Activated CD8-positive, alpha-beta memory T cell treated with anti-CD3 and anti-CD28 coated beads, Interleukin-2, amount 10 ng/mL, durations not matched to agents 7 days and 5 days (primary cell): ENCODE measurements around the gene SCAMP1. TPM values are rescaled to one million over a fixed set of nuclear protein-coding genes. Genes with fewer than 3 reads are reported as not detected.

Experiments
- ATAC-seq: fragments of 150-1000 bp; cut with Tn5 transposase; one replicate; pipeline ENCODE4 v1.10.0; 2021; ENCODE audit warnings: moderate library complexity
- CTCF ChIA-PET: fragments of 350-600 bp; sonication (Branson Sonifier 250); formaldehyde crosslinking; loops from one replicate; lab custom pipeline; 2021; ENCODE audit warnings: antibody characterized with exemption; lab: Charles Lee
- DNase-seq: peaks from one replicate; pipeline ENCODE4 v3.0.0-alpha.2; 2020
- H3K27ac Mint-ChIP-seq: one replicate; pipeline ENCODE4 v1.8.0; 2021; ENCODE audit warnings: mild to moderate bottlenecking, mixed read lengths
- H3K27me3 Mint-ChIP-seq: one replicate; pipeline ENCODE4 v1.8.0; 2021; ENCODE audit warnings: mixed read lengths
- H3K36me3 Mint-ChIP-seq: one replicate; pipeline ENCODE4 v1.8.0; 2021; ENCODE audit warnings: mild to moderate bottlenecking, mixed read lengths
- H3K4me1 Mint-ChIP-seq: one replicate; pipeline ENCODE4 v1.8.0; 2021; ENCODE audit warnings: mixed read lengths
- H3K4me3 Mint-ChIP-seq: one replicate; pipeline ENCODE4 v1.8.0; 2021; ENCODE audit warnings: mild to moderate bottlenecking, moderate library complexity, mixed read lengths
- H3K9me3 Mint-ChIP-seq: one replicate; pipeline ENCODE4 v1.8.0; 2022; ENCODE audit warnings: low read depth, mixed read lengths
- total RNA-seq, 2 experiments: library from RNA; stranded (reverse); gene quantifications; one replicate each; pipeline ENCODE4 v1.2.3, GENCODE V29; 2021

Gene SCAMP1
- total RNA-seq, 2 experiments from 2014 or later: 15.1 to 17.4 TPM

DNA sequence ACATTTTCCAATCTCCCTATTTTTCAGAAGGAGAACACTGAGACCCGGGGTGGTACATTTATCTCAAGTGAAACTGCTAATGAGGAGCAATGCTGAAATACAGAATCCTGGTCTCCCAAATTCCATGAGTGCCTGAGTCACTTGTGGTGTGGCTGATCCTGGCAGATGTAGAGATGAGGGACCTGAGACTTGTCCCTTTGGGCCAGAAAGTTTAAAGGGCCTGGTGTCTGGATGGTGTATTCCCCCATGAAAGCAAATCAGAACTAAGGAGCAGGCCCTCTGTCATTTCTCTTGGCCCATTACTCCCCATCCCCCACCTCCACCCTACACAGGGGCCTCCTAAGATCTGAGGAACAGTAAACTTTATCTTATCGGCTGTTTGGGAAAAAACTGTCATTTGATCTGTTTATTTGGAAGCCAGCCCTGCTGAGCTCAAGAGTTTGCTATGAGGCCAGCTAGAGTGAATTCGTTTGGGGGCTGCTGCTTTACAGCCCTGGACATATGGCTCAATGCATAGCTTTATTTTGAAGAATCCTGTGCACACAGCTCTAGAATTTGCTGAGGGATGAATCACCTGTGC, 147.9 kb downstream of the SCAMP1 start:
- H3K27ac Mint-ChIP-seq: no peak overlapping the region
- H3K4me3 Mint-ChIP-seq: no peak overlapping the region
- CTCF ChIA-PET: interaction anchor here (1.6 kb wide), 1 partner anchor 14 kb away, joined by 3 read pairs; no protein-coding TSS in a partner anchor
- no peaks in the 10 kb centered on the region for H3K9me3 Mint-ChIP-seq
- H3K4me1 Mint-ChIP-seq: peaks cover 14% of the 10 kb centered on the region
- no peaks in the 10 kb centered on the region for H3K36me3 Mint-ChIP-seq
- no peak for ATAC-seq
- DNase-seq: no peak
- peaks cover 68% of the 10 kb centered on the region for H3K27me3 Mint-ChIP-seq

DNA sequence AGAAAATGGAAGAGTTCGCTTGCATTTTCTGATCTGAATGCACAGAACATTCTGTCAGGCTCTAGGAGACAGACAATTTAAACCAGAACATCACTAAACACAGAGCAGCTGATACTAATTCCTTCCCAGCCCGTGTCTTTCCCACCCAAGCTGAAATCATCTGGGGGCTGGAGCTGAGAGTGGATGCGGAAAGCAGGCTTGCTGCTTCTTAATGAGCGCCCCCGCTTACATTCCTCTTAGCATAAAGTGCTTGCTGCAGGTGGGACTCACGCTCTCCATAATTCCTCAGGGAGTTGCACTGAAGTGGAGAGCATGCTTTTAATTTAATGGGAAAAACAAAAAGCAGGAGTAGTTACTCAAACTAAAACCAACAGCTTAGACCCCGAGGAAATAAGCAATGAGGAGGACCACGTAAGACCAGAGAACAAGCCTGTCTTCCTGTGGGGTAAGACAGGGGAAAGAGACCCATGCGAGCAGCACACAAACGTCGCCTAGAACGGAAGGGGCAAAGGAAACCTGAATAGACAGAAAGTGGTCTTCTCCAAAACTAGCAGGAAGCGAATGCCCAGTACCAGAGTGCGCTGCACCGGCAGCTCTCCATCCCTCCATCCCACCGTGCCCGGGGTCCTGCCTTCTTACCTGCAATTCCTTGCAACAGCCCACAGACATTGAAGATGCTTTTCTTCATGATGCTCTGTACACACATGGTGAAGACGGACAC, 148.9 kb downstream of the SCAMP1 start:
- Mint-ChIP-seq H3K36me3 (no peaks in the 10 kb centered on the region), H3K4me3 (peak overlapping the region; percentile 68), H3K9me3 (no peaks in the 10 kb centered on the region), H3K27me3 (peaks cover 72% of the 10 kb centered on the region), H3K4me1 (peaks cover 14% of the 10 kb centered on the region), H3K27ac (no peak overlapping the region)
- no peak for DNase-seq
- CTCF ChIA-PET: interaction anchor here (1.6 kb wide), 1 partner anchor 13 kb away, joined by 3 read pairs; no protein-coding TSS in a partner anchor
- peak; percentile 38 for ATAC-seq

DNA sequence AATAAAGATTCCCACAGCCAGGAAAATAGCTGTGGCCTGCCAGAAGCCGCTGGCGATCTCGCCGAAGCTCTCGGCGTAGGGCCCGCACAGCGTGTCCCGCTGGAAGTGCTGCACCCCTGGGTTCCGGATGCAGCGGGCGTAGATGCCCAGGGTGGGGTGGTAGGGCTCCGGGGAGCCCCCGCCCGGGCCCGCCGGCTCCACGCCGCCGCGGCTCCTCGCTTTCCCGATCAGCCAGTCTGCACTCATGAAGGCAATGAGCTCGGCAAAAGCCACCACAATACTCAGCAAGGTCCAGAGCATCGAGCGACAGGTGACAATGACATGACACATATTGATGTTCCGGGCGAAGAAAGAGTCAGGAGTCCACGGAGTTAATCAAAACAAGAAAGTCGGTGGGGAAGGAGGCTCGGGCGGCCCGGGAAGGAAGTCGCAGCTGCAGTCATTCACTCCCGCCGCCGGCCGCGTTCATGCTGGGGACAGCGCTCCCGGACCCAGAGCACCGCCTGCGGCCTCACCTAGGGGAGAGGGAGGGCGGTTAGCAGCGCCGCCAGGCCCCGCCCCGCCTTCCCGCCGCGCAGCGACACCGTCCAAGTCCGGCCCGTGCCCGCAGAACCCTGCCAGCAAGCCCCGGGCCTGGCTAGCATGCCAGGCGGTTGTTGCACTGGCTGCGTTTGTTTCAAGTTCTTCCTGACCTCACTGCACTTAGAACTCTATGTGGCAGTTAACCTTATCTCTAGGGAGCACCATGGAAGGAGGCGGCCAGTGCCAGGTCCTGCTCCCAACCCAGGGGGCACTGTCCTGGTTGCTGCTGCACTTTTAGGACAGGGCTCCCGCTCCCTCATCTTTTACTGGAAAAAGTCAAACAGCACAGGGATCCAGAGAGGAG, 149.7 kb downstream of the SCAMP1 start:
- H3K4me3 Mint-ChIP-seq: peak overlapping the region; percentile 68
- CTCF ChIA-PET: interaction anchor here (1.6 kb wide), 1 partner anchor 13 kb away, joined by 3 read pairs; no protein-coding TSS in a partner anchor
- no peaks in the 10 kb centered on the region for H3K36me3 Mint-ChIP-seq
- H3K27me3 Mint-ChIP-seq: peaks cover 81% of the 10 kb centered on the region
- H3K4me1 Mint-ChIP-seq: peaks cover 14% of the 10 kb centered on the region
- H3K9me3 Mint-ChIP-seq: no peaks in the 10 kb centered on the region
- DNase-seq (peak; percentile 46), ATAC-seq (peak; percentile 77)
- H3K27ac Mint-ChIP-seq: no peak overlapping the region

DNA sequence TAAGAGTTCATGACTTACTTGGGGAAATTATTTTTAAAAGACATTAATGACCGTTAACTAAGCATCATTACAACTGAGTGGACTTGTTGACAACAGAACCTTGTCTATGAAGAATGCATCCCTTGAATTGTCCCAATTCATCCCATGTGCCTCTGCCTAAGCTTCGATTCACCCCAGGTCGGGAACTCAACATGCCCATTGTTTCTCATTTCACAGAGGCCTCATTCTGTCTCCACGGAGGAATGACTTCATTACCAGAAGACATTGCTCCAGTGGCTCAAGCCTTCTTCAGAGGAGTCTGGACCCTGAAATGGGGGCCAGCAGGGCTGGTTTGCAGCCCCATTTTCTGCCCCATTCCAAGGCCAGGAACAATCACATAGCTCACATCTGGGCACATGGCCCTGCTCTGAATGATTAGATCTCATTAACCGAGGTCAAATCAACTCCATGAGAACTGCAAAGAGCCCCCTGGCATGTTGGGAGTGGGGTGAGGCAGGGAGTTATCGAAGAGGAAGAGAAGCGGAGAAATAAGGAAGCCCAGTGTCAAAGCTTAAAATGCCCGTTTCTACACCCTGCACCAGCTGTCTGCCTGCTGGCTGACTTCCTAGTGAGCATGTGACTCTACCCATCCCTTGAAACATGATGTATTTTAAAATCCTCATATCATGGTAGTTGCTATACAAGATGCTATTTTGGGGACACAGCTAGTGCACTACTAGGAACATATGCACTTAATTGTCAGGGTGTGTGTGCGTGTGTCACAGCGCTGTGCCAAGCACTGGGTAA, 150.9 kb downstream of the SCAMP1 start:
- no peak for ATAC-seq
- CTCF ChIA-PET: interaction anchor here (1.5 kb wide), 1 partner anchor 22 kb away, joined by 3 read pairs; no protein-coding TSS in a partner anchor
- Mint-ChIP-seq H3K4me3 (no peak overlapping the region), H3K4me1 (peaks cover 14% of the 10 kb centered on the region), H3K27ac (no peak overlapping the region), H3K27me3 (peaks cover 85% of the 10 kb centered on the region), H3K9me3 (no peaks in the 10 kb centered on the region), H3K36me3 (no peaks in the 10 kb centered on the region)
- DNase-seq: no peak

DNA sequence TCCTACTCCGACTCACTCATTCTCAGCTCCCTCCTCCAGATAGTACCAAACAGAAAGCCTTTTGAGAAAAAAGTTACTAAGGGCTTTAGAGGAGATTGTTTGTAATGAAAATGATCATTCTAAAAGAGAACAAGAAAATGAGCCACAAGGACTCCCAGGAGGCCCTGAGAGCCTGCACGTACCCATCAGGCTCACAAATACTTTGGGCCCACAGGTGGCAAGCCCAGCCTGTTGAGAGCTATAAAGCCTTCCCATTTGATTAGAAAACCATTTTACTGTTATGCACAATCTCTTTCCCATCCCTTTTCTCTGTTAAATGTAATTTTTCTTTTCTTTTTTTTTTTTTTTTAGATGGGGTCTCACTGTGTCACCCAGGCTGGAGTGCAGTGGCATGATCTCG, 152.0 kb downstream of the SCAMP1 start:
- H3K36me3 Mint-ChIP-seq: no peaks in the 10 kb centered on the region
- H3K27me3 Mint-ChIP-seq: peaks cover 83% of the 10 kb centered on the region
- H3K9me3 Mint-ChIP-seq: no peaks in the 10 kb centered on the region
- CTCF ChIA-PET: interaction anchor here (0.9 to 1.5 kb wide), 2 partner anchors 20 to 45 kb away, joined by 3 read pairs; no protein-coding TSS in a partner anchor
- no peak overlapping the region for H3K4me3 Mint-ChIP-seq
- no peak overlapping the region for H3K27ac Mint-ChIP-seq
- DNase-seq: no peak
- no peak for ATAC-seq
- H3K4me1 Mint-ChIP-seq: peaks cover 14% of the 10 kb centered on the region

DNA sequence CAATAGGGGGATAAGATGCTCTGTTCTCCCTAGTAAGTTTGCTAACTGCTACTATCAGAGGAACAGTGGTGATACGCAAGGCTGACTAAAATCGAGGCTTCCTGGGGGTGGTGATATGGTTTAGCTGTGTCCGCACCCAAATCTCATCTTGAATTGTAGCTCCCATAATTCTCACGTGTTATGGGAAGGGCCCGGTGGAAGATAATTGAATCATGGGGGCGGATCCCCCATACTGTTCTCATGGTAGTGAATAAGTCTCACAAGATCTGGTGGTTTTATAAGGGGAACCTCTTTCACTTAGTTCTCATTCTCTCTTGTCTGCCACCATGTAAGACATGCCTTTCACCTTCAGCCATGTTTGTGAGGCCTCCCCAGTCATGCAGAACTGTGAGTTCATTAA, 153.0 kb downstream of the SCAMP1 start:
- no peak for DNase-seq
- no peak overlapping the region for H3K27ac Mint-ChIP-seq
- peaks cover 83% of the 10 kb centered on the region for H3K27me3 Mint-ChIP-seq
- CTCF ChIA-PET: no interaction called here
- H3K4me3 Mint-ChIP-seq: no peak overlapping the region
- peaks cover 14% of the 10 kb centered on the region for H3K4me1 Mint-ChIP-seq
- no peaks in the 10 kb centered on the region for H3K9me3 Mint-ChIP-seq
- no peak for ATAC-seq
- no peaks in the 10 kb centered on the region for H3K36me3 Mint-ChIP-seq

GRCh38 chr5:78514427-78515330, 154.3 kb downstream of the SCAMP1 start:
- Mint-ChIP-seq H3K9me3 (no peaks in the 10 kb centered on the region), H3K27ac (no peak overlapping the region), H3K4me3 (no peak overlapping the region), H3K27me3 (peaks cover 82% of the 10 kb centered on the region), H3K4me1 (peaks cover 5% of the 10 kb centered on the region), H3K36me3 (no peaks in the 10 kb centered on the region)
- DNase-seq: no peak
- no peak for ATAC-seq
- CTCF ChIA-PET: no interaction called here

DNA sequence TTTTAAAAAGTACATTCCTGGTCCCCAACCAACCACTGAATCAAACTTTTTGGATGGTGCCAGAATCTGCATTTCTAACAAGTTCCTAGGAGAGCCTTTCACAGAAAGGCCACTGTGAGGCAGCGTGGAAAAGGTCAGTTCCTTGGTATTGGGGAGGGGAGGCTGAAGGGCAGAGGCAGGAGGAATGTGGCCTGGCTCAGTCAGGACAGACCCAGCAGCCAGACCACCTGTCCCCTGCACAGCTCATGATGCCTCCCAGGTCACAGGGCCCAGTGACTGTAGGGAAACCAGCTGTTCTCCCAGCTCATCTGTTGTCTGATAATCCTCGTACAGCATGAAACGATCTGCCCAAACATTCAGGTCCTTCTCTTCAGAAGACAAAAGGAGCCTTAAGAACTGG, 155.3 kb downstream of the SCAMP1 start:
- no peak overlapping the region for H3K4me3 Mint-ChIP-seq
- CTCF ChIA-PET: no interaction called here
- H3K4me1 Mint-ChIP-seq: no peaks in the 10 kb centered on the region

GRCh38 chr5:78518365-78519197, 158.2 kb downstream of the SCAMP1 start:
- Mint-ChIP-seq H3K27me3 (peaks cover 72% of the 10 kb centered on the region), H3K36me3 (no peaks in the 10 kb centered on the region), H3K27ac (no peak overlapping the region), H3K4me1 (no peaks in the 10 kb centered on the region), H3K9me3 (no peaks in the 10 kb centered on the region), H3K4me3 (no peak overlapping the region)
- ATAC-seq: no peak
- no peak for DNase-seq
- CTCF ChIA-PET: no interaction called here

More for the DNA sequence above, 155.3 kb downstream of the SCAMP1 start:
- no peak overlapping the region for H3K27ac Mint-ChIP-seq
- ATAC-seq (no peak), DNase-seq (no peak)
- no peaks in the 10 kb centered on the region for H3K9me3 Mint-ChIP-seq
- H3K36me3 Mint-ChIP-seq: no peaks in the 10 kb centered on the region
- H3K27me3 Mint-ChIP-seq: peaks cover 83% of the 10 kb centered on the region

GRCh38 chr5:78519198-78519941, 159.0 kb downstream of the SCAMP1 start:
- H3K27me3 Mint-ChIP-seq: peaks cover 67% of the 10 kb centered on the region
- H3K36me3 Mint-ChIP-seq: no peaks in the 10 kb centered on the region
- CTCF ChIA-PET: no interaction called here
- H3K9me3 Mint-ChIP-seq: no peaks in the 10 kb centered on the region
- H3K4me3 Mint-ChIP-seq: no peak overlapping the region
- ATAC-seq (no peak), DNase-seq (no peak)
- no peaks in the 10 kb centered on the region for H3K4me1 Mint-ChIP-seq
- H3K27ac Mint-ChIP-seq: no peak overlapping the region

GRCh38 chr5:78521455-78521854, 161.0 kb downstream of the SCAMP1 start:
- no peak for DNase-seq
- H3K9me3 Mint-ChIP-seq: no peaks in the 10 kb centered on the region
- H3K27ac Mint-ChIP-seq: no peak overlapping the region
- H3K36me3 Mint-ChIP-seq: no peaks in the 10 kb centered on the region
- peaks cover 60% of the 10 kb centered on the region for H3K27me3 Mint-ChIP-seq
- ATAC-seq: no peak
- H3K4me3 Mint-ChIP-seq: no peak overlapping the region
- peaks cover 7% of the 10 kb centered on the region for H3K4me1 Mint-ChIP-seq
- CTCF ChIA-PET: interaction anchor here (1.5 kb wide), 1 partner anchor 12 kb away, joined by 4 read pairs; no protein-coding TSS in a partner anchor
